CD4-positive, alpha-beta T cell treated with Interleukin-12 subunit alpha and Interleukin-12 subunit beta, for 1 hour (primary cell): ENCODE measurements around the gene RPL29.

Experiments used
- DNase-seq: peaks from one replicate; pipeline ENCODE4 v3.0.0-alpha.2; 2020

RPL29 gene

GRCh38 chr3:51980253-51980652, 15.4 kb downstream of the RPL29 start:
- no peak for DNase-seq

- no peak for DNase-seq
Measured at GRCh38 chr3:51978143-51978502, 17.6 kb downstream of the RPL29 start.

GRCh38 chr3:51977446-51978142, 18.1 kb downstream of the RPL29 start:
- DNase-seq, result peak; percentile 53

- DNase-seq, result peak; percentile 47
Measured at GRCh38 chr3:51975852-51976549, 19.7 kb downstream of the RPL29 start.

- peak; percentile 84 for DNase-seq
Measured at GRCh38 chr3:51974963-51975851, 20.5 kb downstream of the RPL29 start, which contains the start of gene ABHD14A. TSS of gene ABHD14A (plus strand) at chr3:51975064. CDS start at chr3:51975136, 72 bp downstream.

GRCh38 chr3:51974277-51974962, 21.3 kb downstream of the RPL29 start:
- DNase-seq, result no peak

GRCh38 chr3:51971350-51971749, 24.3 kb downstream of the RPL29 start:
- DNase-seq, result no peak

- no peak for DNase-seq
Measured at GRCh38 chr3:51970606-51971300, 24.9 kb downstream of the RPL29 start.

- DNase-seq, result no peak
Measured at GRCh38 chr3:51969841-51970240, 25.9 kb downstream of the RPL29 start.

GRCh38 chr3:51968883-51969678, 26.6 kb downstream of the RPL29 start:
- DNase-seq, result no peak

GRCh38 chr3:51968170-51968775, 27.4 kb downstream of the RPL29 start:
- DNase-seq, result no peak

- DNase-seq, result peak; percentile 46
Measured at GRCh38 chr3:51967384-51968169, 28.1 kb downstream of the RPL29 start, which contains the start of gene PCBP4. TSS of gene PCBP4 (minus strand) at chr3:51967454. CDS start at chr3:51961240, 6,214 bp downstream.

- no peak for DNase-seq
Measured at GRCh38 chr3:51966922-51967383, 28.7 kb downstream of the RPL29 start.

- DNase-seq, result no peak
Measured at GRCh38 chr3:51966486-51966885, 29.2 kb downstream of the RPL29 start.

GRCh38 chr3:51966016-51966415, 29.7 kb downstream of the RPL29 start:
- DNase-seq, result no peak

- DNase-seq, result no peak
Measured at GRCh38 chr3:51964521-51964920, 31.2 kb downstream of the RPL29 start.

- DNase-seq, result no peak
Measured at GRCh38 chr3:51963951-51964451, 31.7 kb downstream of the RPL29 start.

GRCh38 chr3:51962854-51963530, 32.7 kb downstream of the RPL29 start:
- no peak for DNase-seq
